HepG2 (cell line): ENCODE results near the gene ACTG2.

Experiments
- MXI1 ChIP-seq: IDR thresholded peaks from 3 replicates; pipeline ENCODE4 v1.6.1; 2012; ENCODE audit warnings: low read depth, low read length, inconsistent platforms, borderline replicate concordance
- TBL1XR1 ChIP-seq: fragments of 150-350 bp; IDR thresholded peaks from 2 replicates; pipeline ENCODE4 v1.6.1; 2014; ENCODE audit warnings: borderline replicate concordance, low read length; ENCODE audit not compliant: partially characterized antibody
- TCF7L2 ChIP-seq: IDR thresholded peaks from 2 replicates; pipeline ENCODE4 v1.6.1; 2011; ENCODE audit warnings: mild to moderate bottlenecking, low read depth, low read length, moderate library complexity
- TF ChIP-seq, protein P1 (sequence below): sonication (generic); formaldehyde crosslinking; IDR thresholded peaks from 2 replicates; pipeline ENCODE4 v1.4.0; 2020; ENCODE audit warnings: missing genetic modification reagents

DNA sequence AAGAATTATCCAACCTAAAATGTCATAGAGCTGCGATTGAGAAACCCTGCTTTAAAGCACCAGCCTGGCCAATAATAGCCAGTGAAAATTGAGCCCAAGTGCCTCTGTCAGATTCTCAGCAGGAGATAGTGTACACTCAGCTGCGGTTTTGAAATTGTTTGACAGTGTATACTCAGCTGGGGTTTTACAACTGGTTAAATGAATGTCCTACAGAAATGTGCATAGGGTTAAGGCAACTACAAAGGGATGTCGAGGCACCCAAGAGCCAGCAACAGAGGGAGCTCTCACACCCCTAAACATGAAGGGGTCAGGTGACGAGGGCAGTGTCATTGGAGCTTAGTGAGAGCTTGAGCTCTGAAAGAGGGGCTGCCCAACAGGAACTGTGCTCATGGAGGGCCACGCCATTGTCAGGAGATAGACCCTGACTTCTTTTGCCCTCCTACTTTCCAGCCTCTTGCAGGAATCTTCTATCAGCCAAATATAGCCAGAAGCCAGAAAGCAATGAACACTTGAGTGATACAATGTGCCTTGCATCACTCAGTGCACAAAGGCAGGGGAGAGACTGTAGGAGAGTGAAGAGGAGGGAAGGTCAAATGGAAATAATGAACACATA is 15.1 kb downstream of the ACTG2 start:
- TF ChIP-seq TCF7L2 = no peak
- TF ChIP-seq MXI1 = no peak
- no peak for TF ChIP-seq TBL1XR1
- TF ChIP-seq, protein P1, sequence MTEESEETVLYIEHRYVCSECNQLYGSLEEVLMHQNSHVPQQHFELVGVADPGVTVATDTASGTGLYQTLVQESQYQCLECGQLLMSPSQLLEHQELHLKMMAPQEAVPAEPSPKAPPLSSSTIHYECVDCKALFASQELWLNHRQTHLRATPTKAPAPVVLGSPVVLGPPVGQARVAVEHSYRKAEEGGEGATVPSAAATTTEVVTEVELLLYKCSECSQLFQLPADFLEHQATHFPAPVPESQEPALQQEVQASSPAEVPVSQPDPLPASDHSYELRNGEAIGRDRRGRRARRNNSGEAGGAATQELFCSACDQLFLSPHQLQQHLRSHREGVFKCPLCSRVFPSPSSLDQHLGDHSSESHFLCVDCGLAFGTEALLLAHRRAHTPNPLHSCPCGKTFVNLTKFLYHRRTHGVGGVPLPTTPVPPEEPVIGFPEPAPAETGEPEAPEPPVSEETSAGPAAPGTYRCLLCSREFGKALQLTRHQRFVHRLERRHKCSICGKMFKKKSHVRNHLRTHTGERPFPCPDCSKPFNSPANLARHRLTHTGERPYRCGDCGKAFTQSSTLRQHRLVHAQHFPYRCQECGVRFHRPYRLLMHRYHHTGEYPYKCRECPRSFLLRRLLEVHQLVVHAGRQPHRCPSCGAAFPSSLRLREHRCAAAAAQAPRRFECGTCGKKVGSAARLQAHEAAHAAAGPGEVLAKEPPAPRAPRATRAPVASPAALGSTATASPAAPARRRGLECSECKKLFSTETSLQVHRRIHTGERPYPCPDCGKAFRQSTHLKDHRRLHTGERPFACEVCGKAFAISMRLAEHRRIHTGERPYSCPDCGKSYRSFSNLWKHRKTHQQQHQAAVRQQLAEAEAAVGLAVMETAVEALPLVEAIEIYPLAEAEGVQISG (CRISPR knock-in tag) = no peak
